HEK293T (cell line): Measurements from ENCODE around the gene SEC11C.

ENCODE experiments used
- ARNT ChIP-seq: fragments of 450-650 bp; IDR thresholded peaks from 2 replicates; pipeline ENCODE4 v1.6.1; 2017; ENCODE audit warnings: mild to moderate bottlenecking
- BHLHE40 ChIP-seq: fragments of 450-650 bp; IDR thresholded peaks from 2 replicates; pipeline ENCODE4 v1.6.1; 2016; ENCODE audit warnings: mild to moderate bottlenecking, moderate library complexity, borderline replicate concordance
- CTBP1 ChIP-seq: fragments of 450-650 bp; IDR thresholded peaks from 2 replicates; pipeline ENCODE4 v1.6.1; 2016; ENCODE audit warnings: borderline replicate concordance
- ELF4 ChIP-seq: fragments of 450-650 bp; IDR thresholded peaks from 2 replicates; pipeline ENCODE4 v1.6.1; 2017; ENCODE audit warnings: antibody characterized with exemption
- FOXA1 ChIP-seq: fragments of 450-650 bp; IDR thresholded peaks from 2 replicates; pipeline ENCODE4 v1.6.1; 2016; ENCODE audit warnings: mild to moderate bottlenecking
- FOXK2 ChIP-seq: fragments of 450-650 bp; IDR thresholded peaks from 2 replicates; pipeline ENCODE4 v1.6.1; 2016; ENCODE audit warnings: mild to moderate bottlenecking
- FOXM1 ChIP-seq: fragments of 450-650 bp; IDR thresholded peaks from 2 replicates; pipeline ENCODE4 v1.6.1; 2017; ENCODE audit warnings: mild to moderate bottlenecking, borderline replicate concordance
- LEF1 ChIP-seq: fragments of 450-650 bp; IDR thresholded peaks from 2 replicates; pipeline ENCODE4 v1.6.1; 2017; ENCODE audit warnings: mild to moderate bottlenecking, borderline replicate concordance
- SP1 ChIP-seq: fragments of 450-650 bp; IDR thresholded peaks from 2 replicates; pipeline ENCODE4 v1.6.1; 2017
- TARDBP ChIP-seq: fragments of 450-650 bp; IDR thresholded peaks from 2 replicates; pipeline ENCODE4 v1.6.1; 2016
- TF ChIP-seq, protein P1 (sequence below): fragments of 450-650 bp; IDR thresholded peaks from 2 replicates; pipeline ENCODE4 v1.6.1; 2016

DNA sequence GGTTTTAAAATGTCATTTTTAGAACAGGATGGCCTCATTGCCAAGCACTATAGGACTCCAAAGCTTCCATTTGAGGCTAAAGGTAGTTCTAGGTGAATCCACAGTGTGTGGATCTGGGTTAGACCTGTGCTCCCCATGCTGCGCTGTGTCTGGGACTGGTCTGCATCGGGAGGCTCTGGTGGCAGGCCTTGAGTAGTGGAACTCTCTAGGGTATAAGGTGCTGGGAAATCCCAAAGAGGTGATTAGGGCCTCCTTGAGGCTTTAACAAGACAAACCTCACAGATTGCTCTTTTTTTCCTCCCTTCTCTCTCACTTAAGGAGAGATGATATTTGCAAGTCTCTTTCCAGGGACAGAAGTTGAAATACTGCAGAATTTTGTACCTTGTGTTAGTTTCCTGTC, 9.3 kb downstream of the SEC11C start:
- TF ChIP-seq ELF4 (no peak), BHLHE40 (no peak), SP1 (no peak), CTBP1 (no peak), LEF1 (no peak), ARNT (no peak), FOXA1 (no peak), FOXK2 (no peak), TARDBP (no peak), FOXM1 (no peak)
- TF ChIP-seq, protein P1, sequence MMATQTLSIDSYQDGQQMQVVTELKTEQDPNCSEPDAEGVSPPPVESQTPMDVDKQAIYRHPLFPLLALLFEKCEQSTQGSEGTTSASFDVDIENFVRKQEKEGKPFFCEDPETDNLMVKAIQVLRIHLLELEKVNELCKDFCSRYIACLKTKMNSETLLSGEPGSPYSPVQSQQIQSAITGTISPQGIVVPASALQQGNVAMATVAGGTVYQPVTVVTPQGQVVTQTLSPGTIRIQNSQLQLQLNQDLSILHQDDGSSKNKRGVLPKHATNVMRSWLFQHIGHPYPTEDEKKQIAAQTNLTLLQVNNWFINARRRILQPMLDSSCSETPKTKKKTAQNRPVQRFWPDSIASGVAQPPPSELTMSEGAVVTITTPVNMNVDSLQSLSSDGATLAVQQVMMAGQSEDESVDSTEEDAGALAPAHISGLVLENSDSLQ = no peak
